ENCODE measurements around the gene MTFR1L.
"Not testable (repeated sequence)": the region's sequence is repeated elsewhere in the genome, so short reads cannot be mapped to it uniquely, and the experiment has no call there.

MTFR1L gene

GRCh38 chr1:25821630-25822091 lies 1.9 kb downstream of the MTFR1L start:
- DNase-seq (ENCODE audit: insufficient read length, low spot score) (no peak), FAIRE-seq (no peak)

GRCh38 chr1:25825605-25826004 lies 5.9 kb downstream of the MTFR1L start:
- FAIRE-seq (no peak), DNase-seq (ENCODE audit: insufficient read length, low spot score) (no peak)

- no peak for DNase-seq (ENCODE audit: insufficient read length, low spot score)
- no peak for FAIRE-seq
Measured at GRCh38 chr1:25826571-25826970, 6.8 kb downstream of the MTFR1L start.

GRCh38 chr1:25828491-25828890 lies 8.7 kb downstream of the MTFR1L start:
- DNase-seq (ENCODE audit: insufficient read length, low spot score) (no peak), FAIRE-seq (no peak)

- DNase-seq (ENCODE audit: insufficient read length, low spot score) (no peak), FAIRE-seq (no peak)
Measured at GRCh38 chr1:25829046-25829445, 9.3 kb downstream of the MTFR1L start.

GRCh38 chr1:25831569-25832196 lies 11.9 kb downstream of the MTFR1L start:
- no peak for FAIRE-seq

GRCh38 chr1:25832336-25833037 lies 12.7 kb downstream of the MTFR1L start:
- FAIRE-seq (no peak), DNase-seq (ENCODE audit: insufficient read length, low spot score) (no peak)

More at GRCh38 chr1:25831569-25832196, 11.9 kb downstream of the MTFR1L start:
- DNase-seq (ENCODE audit: insufficient read length, low spot score) = no peak

GRCh38 chr1:25833158-25833557 lies 13.4 kb downstream of the MTFR1L start:
- no peak for DNase-seq (ENCODE audit: insufficient read length, low spot score)
- FAIRE-seq = no peak

GRCh38 chr1:25834894-25835293 lies 15.1 kb downstream of the MTFR1L start:
- DNase-seq (ENCODE audit: insufficient read length, low spot score) (no peak), FAIRE-seq (no peak)

GRCh38 chr1:25836695-25837094 lies 16.9 kb downstream of the MTFR1L start:
- no peak for FAIRE-seq

GRCh38 chr1:25837262-25837875 lies 17.6 kb downstream of the MTFR1L start:
- DNase-seq (ENCODE audit: insufficient read length, low spot score) (no peak), FAIRE-seq (no peak)

More at GRCh38 chr1:25836695-25837094, 16.9 kb downstream of the MTFR1L start:
- DNase-seq (ENCODE audit: insufficient read length, low spot score) = no peak

GRCh38 chr1:25839808-25840207 lies 20.1 kb downstream of the MTFR1L start:
- not testable (repeated sequence) for FAIRE-seq; DNase-seq (ENCODE audit: insufficient read length, low spot score)

- FAIRE-seq (no peak), DNase-seq (ENCODE audit: insufficient read length, low spot score) (no peak)
Measured at GRCh38 chr1:25843483-25843882, 23.7 kb downstream of the MTFR1L start.

GRCh38 chr1:25844536-25845337 lies 25.0 kb downstream of the MTFR1L start:
- FAIRE-seq (no peak), DNase-seq (ENCODE audit: insufficient read length, low spot score) (no peak)

GRCh38 chr1:25845664-25846063 lies 25.9 kb downstream of the MTFR1L start:
- FAIRE-seq = no peak
- DNase-seq (ENCODE audit: insufficient read length, low spot score) = no peak

- DNase-seq (ENCODE audit: insufficient read length, low spot score) (no peak), FAIRE-seq (no peak)
Measured at GRCh38 chr1:25847929-25848328, 28.2 kb downstream of the MTFR1L start.

- DNase-seq (ENCODE audit: insufficient read length, low spot score) = no peak
- FAIRE-seq = no peak
Measured at GRCh38 chr1:25848531-25848930, 28.8 kb downstream of the MTFR1L start.

GRCh38 chr1:25854554-25854953 lies 34.8 kb downstream of the MTFR1L start:
- no peak for DNase-seq (ENCODE audit: insufficient read length, low spot score)
- FAIRE-seq = no peak

- no peak for DNase-seq (ENCODE audit: insufficient read length, low spot score)
- FAIRE-seq = no peak
Measured at GRCh38 chr1:25856856-25857255, 37.1 kb downstream of the MTFR1L start.

GRCh38 chr1:25858494-25858893 lies 38.7 kb downstream of the MTFR1L start:
- DNase-seq (ENCODE audit: insufficient read length, low spot score) (no peak), FAIRE-seq (no peak)
